ENCODE data around the gene MGLL. TPM values are rescaled to one million over a fixed set of nuclear protein-coding genes. Genes with fewer than 3 reads are reported as not detected.

Gene MGLL
- total and polyA plus RNA-seq, 9 of the 15 experiments (the other 6 are each of a cell fraction or from before 2014, with no cell fraction given): 0.12 to 0.32 (median 0.18) TPM; not detected in 6

GRCh38 chr3:127784865-127785710 lies 37.2 kb downstream of the MGLL start:
- TF ChIP-seq ZFP36 (IDR thresholded peaks at IDR 0.05; ENCODE audit: low read depth, low read length, partially characterized antibody) (no peak), HES1 (IDR thresholded peaks at IDR 0.05; ENCODE audit: low read depth) (no peak), ZZZ3 (IDR thresholded peaks at IDR 0.05) (no peak), CBX2 (IDR thresholded peaks at IDR 0.05; ENCODE audit: insufficient read depth, low read length, poor library complexity, severe bottlenecking) (no peak), SMC3 (conservative IDR thresholded peaks at IDR 0.05; ENCODE audit: insufficient read depth, low read depth, low read length) (no peak), ILF3 (IDR thresholded peaks at IDR 0.05; ENCODE audit: borderline replicate concordance) (no peak), ZNF347 (CRISPR knock-in tag; IDR thresholded peaks at IDR 0.05; ENCODE audit: low read depth) (no peak), ZNF197 (CRISPR knock-in tag; IDR thresholded peaks at IDR 0.05; ENCODE audit: low read depth) (no peak), ELK3 (CRISPR knock-in tag; IDR thresholded peaks at IDR 0.05) (no peak), ZKSCAN3 (CRISPR knock-in tag; IDR thresholded peaks at IDR 0.05) (no peak), ZNF134 (CRISPR knock-in tag; conservative IDR thresholded peaks at IDR 0.05) (no peak), ZKSCAN1 (IDR thresholded peaks at IDR 0.05; ENCODE audit: low read depth, low read length) (no peak), ARHGAP35 (IDR thresholded peaks at IDR 0.05; ENCODE audit: partially characterized antibody) (no peak)
- WGBS (ENCODE audit: insufficient coverage, low coverage, missing lambda C conversion rate): under 1% methylated on average over 11 of the region's 12 CpGs
- H3K9me3 ChIP-seq (replicated peaks; ENCODE audit: control insufficient read depth, insufficient read depth, low read depth, low read length): no peaks in the 10 kb centered on the region

More at GRCh38 chr3:127784865-127785710, 37.2 kb downstream of the MGLL start:
- in situ Hi-C loops (cut with MboI): no loop called here
- Histone ChIP-seq H3K4me2 (ENCODE audit: insufficient read depth, low read length) (no peak overlapping the region), H3K4me1 (replicated peaks in 1 of 2; ENCODE audit: control insufficient read depth in 2 of 2, insufficient read depth in 2 of 2, low read length in 2 of 2) (no peaks in the 10 kb centered on the region; a peak in 1 of 5 replicates), H3K36me3 (ENCODE audit: control insufficient read depth, insufficient read depth, low read length) (no peaks in the 10 kb centered on the region), H3K79me2 (ENCODE audit: control insufficient read depth, insufficient read depth, low read length) (no peaks in the 10 kb centered on the region), H2AFZ (ENCODE audit: low read depth, low read length) (no peak overlapping the region), H4K20me1 (replicated peaks; ENCODE audit: control insufficient read depth, insufficient read depth, low read length) (no peaks in the 10 kb centered on the region; the same call in 1 of the 2 replicates), H3K27ac (ENCODE audit: extremely low read depth, low read depth, low read length) (no peak overlapping the region), H3K4me3 (no peak overlapping the region), H3K9me1 (ENCODE audit: control insufficient read depth, insufficient read depth, low read length) (no peaks in the 10 kb centered on the region), H3K27me3 (ENCODE audit: control insufficient read depth in 2 of 2, insufficient read depth in 2 of 2, low read length in 2 of 2) (peaks cover 16 to 75% of the 10 kb centered on the region in 2 experiments), H3K9ac (ENCODE audit: insufficient read depth in 1 of 2, low read depth in 2 of 2, low read length in 2 of 2) (no peak overlapping the region)
- CTCF ChIA-PET (ENCODE audit: low intra/inter-chr PET ratio): no interaction called here
- POLR2A ChIA-PET: no interaction called here
- intact Hi-C loops (cut with micrococcal nuclease): no loop called here
- BruUV-seq (replicated peaks): no TSS peak
- no peak for DNase-seq (ENCODE audit: extremely low read depth in 1 of 4, low spot score in 3 of 4)
- ATAC-seq: no peak
- no peak for FAIRE-seq
